A673 (cell line): ENCODE data around the gene ESPL1.

Experiments used
- EZH2 ChIP-seq: fragments of 200-600 bp; sonication (generic); IDR thresholded peaks from 2 replicates; pipeline ENCODE4 v1.6.1; 2017; ENCODE audit warnings: borderline replicate concordance, low read depth, mild to moderate bottlenecking, mixed read lengths, antibody characterized with exemption, low read length; ENCODE audit not compliant: poor library complexity, severe bottlenecking
- TF ChIP-seq, protein P1 (sequence below): fragments of 300-800, 200-600 bp; sonication (generic); conservative IDR thresholded peaks from 2 replicates; pipeline ENCODE4 v1.5.1; 2017; ENCODE audit warnings: low read depth, mild to moderate bottlenecking, antibody characterized with exemption, low read length, moderate library complexity, mixed read lengths

DNA sequence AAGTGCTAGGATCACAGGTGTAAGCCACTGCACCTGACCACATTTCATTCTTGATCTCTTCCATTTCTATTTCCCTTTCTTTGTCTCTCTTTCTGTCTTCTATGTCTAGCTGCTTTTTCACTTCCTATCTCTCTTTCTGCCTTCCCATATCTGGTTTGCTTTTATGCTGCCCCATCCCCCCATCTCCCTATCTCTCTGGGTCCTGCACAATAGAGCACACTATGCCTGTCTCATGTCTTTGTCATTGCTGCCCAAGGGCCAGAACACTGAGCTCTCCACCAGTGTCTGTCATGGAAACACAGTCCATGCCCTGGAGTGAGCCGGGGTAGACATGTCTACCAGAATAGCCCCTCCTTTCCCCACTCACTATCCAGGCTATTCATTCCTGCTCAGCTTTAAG is 23.8 kb upstream of the ESPL1 start:
- TF ChIP-seq, protein P1, sequence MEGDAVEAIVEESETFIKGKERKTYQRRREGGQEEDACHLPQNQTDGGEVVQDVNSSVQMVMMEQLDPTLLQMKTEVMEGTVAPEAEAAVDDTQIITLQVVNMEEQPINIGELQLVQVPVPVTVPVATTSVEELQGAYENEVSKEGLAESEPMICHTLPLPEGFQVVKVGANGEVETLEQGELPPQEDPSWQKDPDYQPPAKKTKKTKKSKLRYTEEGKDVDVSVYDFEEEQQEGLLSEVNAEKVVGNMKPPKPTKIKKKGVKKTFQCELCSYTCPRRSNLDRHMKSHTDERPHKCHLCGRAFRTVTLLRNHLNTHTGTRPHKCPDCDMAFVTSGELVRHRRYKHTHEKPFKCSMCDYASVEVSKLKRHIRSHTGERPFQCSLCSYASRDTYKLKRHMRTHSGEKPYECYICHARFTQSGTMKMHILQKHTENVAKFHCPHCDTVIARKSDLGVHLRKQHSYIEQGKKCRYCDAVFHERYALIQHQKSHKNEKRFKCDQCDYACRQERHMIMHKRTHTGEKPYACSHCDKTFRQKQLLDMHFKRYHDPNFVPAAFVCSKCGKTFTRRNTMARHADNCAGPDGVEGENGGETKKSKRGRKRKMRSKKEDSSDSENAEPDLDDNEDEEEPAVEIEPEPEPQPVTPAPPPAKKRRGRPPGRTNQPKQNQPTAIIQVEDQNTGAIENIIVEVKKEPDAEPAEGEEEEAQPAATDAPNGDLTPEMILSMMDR = no peak
- TF ChIP-seq EZH2 = no peak
